Fibroblast of pulmonary artery (primary cell): ENCODE results near the gene KRT2.

Experiments used
- DNase-seq: peaks from one replicate; pipeline ENCODE4 v3.0.0-alpha.2; 2010; ENCODE audit warnings: low read depth
- H3K4me3 ChIP-seq: replicated peaks from 2 replicates; pipeline ENCODE4 v1.5.1; 2011; ENCODE audit warnings: low read depth, mild to moderate bottlenecking, control low read depth, low read length, moderate library complexity
- CTCF ChIP-seq: IDR thresholded peaks from 2 replicates; pipeline ENCODE4 v1.5.1; 2011; ENCODE audit warnings: mild to moderate bottlenecking, control low read depth, low read length, inconsistent platforms; ENCODE audit errors: missing control alignments

KRT2 gene

GRCh38 chr12:52636189-52636588 is 15.8 kb downstream of the KRT2 start:
- no peak overlapping the region for H3K4me3 ChIP-seq
- no peak for DNase-seq
- no peak for TF ChIP-seq CTCF

GRCh38 chr12:52634266-52635056 is 17.6 kb downstream of the KRT2 start:
- no peak for DNase-seq
- no peak overlapping the region for H3K4me3 ChIP-seq
- TF ChIP-seq CTCF: no peak

- no peak for DNase-seq
- TF ChIP-seq CTCF: no peak
- no peak overlapping the region for H3K4me3 ChIP-seq
Observed at GRCh38 chr12:52633383-52633782, 18.6 kb downstream of the KRT2 start.

- H3K4me3 ChIP-seq: no peak overlapping the region
- no peak for DNase-seq
Observed at GRCh38 chr12:52632656-52633055, 19.4 kb downstream of the KRT2 start.

GRCh38 chr12:52631676-52632459 is 20.1 kb downstream of the KRT2 start:
- TF ChIP-seq CTCF: no peak
- DNase-seq: no peak
- no peak overlapping the region for H3K4me3 ChIP-seq

More at GRCh38 chr12:52632656-52633055, 19.4 kb downstream of the KRT2 start:
- TF ChIP-seq CTCF: no peak

GRCh38 chr12:52631264-52631663 is 20.7 kb downstream of the KRT2 start:
- no peak for DNase-seq
- H3K4me3 ChIP-seq: no peak overlapping the region
- TF ChIP-seq CTCF: no peak
